HT-29 (cell line): ENCODE results near the gene CHKA. TPM values are rescaled to one million over a fixed set of nuclear protein-coding genes. Genes with fewer than 3 reads are reported as not detected.
A peak's percentile ranks its signal among the peaks of the same experiment; 100 is the strongest.

Source experiments
- DNase-seq: peaks from one replicate; pipeline ENCODE4 v3.0.0-alpha.2; 2015; ENCODE audit warnings: low spot score
- total RNA-seq: library from RNA; depleted of rRNA; stranded (reverse); fragments of >200 nt; shearing (Covaris generic); gene quantifications from 2 replicates; pipeline ENCODE4 v1.2.3, GENCODE V29; 2014

Gene CHKA
- total RNA-seq, 1 experiment from 2014 or later, result 79.4 TPM

- no peak for DNase-seq
These were observed 106.2 kb downstream of the CHKA start for GRCh38 chr11:68014947-68015447.

GRCh38 chr11:68014157-68014946 lies 106.8 kb downstream of the CHKA start:
- peak; percentile 97 for DNase-seq

DNA sequence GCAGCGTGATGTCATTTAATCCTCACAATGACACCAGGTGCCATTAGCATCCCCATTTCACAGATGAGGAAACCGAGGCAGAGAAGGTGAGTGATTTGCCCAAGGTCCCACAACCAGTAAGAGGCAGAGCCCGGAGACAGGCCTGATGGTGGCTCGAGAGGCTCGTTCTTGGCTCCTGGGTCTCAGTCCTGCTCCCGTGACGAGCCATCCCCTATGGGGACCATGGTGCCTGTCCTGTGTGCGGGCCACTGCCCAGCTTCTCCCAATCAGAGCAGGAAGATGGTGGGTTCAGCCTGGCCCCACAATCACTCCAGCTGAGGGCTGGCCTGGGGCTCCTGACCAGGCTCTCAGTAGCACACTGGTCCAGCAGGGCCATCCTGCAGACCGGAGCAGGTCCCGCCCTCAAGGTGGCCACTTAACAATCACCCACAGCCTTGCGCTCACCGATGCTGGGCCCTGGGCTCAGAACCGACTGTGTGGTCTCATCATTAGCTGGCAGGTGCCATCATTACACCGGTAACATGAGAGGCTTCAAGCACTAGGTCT lies 107.5 kb downstream of the CHKA start:
- no peak for DNase-seq

- DNase-seq, result peak; percentile 99
These were observed 108.2 kb downstream of the CHKA start for GRCh38 chr11:68012843-68013610.

DNA sequence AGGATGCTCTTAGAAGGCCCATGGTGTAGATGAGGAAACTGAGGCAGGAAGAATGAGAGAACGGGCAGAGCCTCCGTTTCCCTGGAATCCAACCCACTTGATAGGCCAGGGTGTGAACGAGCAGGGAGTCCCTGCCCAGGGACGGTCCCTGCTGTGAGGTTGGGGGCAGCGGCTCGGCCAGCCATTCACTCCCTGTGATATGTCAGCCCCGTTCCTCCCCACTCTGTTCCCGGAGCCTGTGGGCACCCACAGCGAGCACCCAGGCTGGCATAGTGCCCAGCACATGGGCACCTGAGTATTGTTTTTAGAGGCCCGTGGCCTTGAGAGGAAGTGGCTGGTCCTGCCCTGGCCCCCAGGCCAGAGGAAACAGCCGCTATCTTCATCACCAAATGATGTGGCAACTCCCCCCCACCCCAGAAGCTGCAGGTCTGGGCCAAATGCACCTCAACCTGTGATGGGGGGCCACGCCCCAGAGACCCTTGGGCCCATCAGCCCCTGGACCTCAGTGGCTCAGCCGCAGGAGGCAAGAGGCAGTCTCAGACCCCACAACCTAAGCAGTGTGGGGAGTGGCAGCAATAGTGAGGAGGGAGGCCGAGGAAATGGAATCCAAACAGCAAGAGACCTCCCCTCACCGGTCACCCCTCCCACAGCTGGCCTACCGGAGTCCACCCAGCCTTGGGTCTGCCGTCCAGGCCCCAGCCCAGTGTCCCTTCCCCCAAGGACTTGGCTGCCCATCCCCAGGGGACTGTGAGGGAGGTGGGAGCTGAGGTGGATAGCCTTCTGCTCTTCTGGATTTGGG lies 108.9 kb downstream of the CHKA start:
- DNase-seq, result no peak

DNA sequence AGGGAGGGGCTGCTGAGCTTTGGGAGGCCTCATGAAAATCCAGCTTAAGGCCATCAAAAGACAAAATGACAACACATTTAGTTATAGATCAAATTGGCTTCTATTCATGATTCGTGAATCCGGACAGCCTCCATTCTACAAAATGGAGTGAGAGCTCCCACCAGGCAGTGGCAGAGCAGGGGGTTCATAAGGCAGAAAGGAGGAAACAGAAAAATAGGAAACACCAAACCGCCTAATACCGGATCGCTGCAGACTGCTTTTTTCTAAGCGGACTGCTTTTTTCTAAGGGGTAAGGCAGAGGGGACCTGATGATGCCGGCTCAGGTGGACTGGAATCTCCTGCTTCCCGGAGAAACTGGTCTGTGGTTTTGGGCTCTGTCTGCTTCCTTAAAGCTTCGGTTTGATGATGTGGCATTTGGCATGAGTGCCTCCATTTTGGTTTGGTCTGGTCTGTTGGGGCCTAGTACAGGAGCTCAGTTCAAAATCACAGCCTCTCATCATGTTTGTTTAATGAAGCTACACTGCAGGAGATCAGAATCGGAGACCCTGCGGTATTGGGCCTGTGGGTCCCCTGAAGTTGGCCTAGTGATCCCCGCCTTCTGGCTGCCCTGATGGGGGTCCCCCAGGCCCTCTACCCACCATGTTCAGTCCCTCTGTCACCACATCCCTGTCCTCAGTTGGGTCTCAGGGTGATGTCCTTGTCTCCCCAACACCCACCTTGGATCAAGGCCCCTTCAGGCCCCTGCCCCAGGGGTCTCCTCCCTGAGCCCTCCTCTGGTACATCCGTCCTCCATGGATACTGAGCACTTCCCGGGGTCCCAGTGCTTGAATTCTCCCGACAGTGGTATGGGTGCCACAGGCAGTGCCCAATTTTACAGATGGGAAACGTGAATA lies 109.9 kb downstream of the CHKA start:
- DNase-seq, result no peak

DNA sequence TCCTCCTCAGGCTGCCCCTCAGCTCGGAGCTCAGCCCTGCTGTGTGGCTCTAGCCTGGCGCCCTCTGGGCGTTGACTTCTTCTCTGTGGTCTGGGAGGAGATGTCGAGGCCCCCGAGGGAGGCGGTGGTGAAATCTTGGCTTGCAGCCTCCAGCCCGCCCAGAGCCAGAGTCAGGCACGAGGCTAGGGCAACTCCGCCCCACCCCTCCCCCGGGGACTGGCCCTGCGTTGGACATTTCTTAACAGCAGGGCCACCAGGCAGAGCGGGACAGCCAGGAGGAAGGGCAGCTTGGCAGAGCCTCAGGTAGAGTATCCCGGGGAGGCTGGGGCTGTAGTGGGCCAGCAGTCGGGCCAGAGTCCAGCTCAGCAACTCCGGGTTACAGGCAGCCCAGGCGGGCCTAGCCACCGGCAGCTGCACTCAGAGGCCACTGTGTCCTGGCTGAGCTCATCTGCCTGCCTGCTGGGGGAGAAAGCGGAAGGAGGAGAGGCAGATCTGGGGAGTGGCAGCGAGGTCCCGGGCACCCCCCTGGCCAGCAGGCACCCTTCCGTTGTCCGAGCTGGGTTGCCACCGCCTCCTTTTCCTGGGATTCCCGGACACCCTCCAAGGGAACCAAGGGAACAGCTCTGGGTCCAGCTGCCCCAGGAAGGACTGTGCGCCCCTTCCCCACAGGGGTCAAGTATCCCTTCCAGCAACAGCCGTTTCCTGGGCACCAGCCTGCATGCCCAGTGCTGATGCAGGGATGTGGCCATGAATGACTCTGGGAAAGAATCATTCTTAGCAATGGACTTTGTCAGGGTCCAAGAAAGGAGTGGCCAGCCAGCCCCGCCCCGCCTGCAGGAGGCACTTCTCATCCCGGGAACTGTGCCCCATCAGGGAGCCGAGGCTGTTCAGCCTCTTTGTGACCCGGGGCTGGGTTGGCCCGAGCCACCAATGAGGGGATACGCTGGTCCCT lies 110.8 kb downstream of the CHKA start, which contains the start of gene ALDH3B1:
Gene ALDH3B1 (plus strand): TSS at position 238 of the 952 bp plus-strand sequence. CDS start 4,971 bp downstream, outside the sequence.
- DNase-seq, result peak; percentile 96

- DNase-seq, result peak; percentile 69
These were observed 111.6 kb downstream of the CHKA start for GRCh38 chr11:68009391-68010089.

- peak; percentile 82 for DNase-seq
These were observed 112.5 kb downstream of the CHKA start for GRCh38 chr11:68008381-68009337.

- no peak for DNase-seq
These were observed 113.4 kb downstream of the CHKA start for GRCh38 chr11:68007498-68008380.

- no peak for DNase-seq
These were observed 114.5 kb downstream of the CHKA start for GRCh38 chr11:68006606-68007166.

DNA sequence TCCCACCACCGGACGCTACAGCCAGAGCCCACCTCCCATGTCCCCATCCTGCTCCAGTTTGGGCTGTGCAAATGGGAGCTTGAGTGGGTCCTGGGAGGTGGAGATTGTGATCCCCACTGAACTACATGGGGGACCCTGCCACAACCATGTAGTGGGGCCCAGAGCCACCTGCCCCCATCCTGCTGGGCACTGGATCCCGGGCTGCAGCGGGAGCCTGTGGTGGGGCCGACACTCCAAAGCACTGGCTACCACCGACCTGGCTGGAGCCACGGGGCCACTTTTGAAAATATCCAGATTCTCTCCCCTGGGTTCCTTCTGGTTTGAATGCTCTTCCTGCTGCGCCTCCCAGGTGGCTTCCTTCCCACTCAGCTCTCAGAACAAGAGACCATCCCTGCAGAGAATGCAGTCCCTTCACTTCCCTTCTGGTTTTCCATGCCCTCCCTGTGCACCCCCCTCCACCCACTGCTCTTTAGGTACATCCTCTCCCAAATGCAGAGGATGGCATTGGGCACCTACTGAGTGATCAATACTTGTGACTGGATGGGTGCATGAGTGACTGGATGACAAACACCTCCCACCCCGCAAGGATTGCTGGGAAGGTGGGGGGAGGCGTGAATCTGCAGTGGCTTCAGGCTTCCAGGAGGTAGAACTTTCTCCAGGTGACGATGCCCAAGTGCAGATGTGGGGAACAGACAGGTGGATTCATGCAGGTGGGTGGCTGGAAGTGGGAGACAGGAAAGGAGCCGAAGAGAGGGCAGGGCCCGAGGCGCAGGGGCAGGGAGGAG lies 116.4 kb downstream of the CHKA start:
- DNase-seq, result no peak

GRCh38 chr11:68003846-68004550 lies 117.2 kb downstream of the CHKA start, which contains the start of gene UNC93B1:
Gene UNC93B1 (minus strand): TSS chr11:68004097. CDS start chr11:68004043, 54 bp downstream.
- peak; percentile 91 for DNase-seq
